HepG2 (cell line): ENCODE measurements around the gene GUCY1A2. TPM values are rescaled to one million over a fixed set of nuclear protein-coding genes. Genes with fewer than 3 reads are reported as not detected.

Source experiments
- ATAC-seq: fragments of 200-7000 bp; cut with Tn5 transposase; 3 replicates; pipeline ENCODE4 v1.9.1; 2020; ENCODE audit warnings: mild to moderate bottlenecking, moderate library complexity
- Bru-seq: library from RNA; stranded (reverse); fragments of 400-500 nt; gene quantifications from one replicate; lab custom pipeline; 2021; lab: Mats Ljungman, UMichigan
- BruChase-seq, 2 experiments: library from RNA; stranded (reverse); fragments of 400-500 nt; gene quantifications; one replicate each; lab custom pipeline; 2021; lab: Mats Ljungman, UMichigan
- BruUV-seq: library from RNA; stranded (reverse); fragments of 400-500 nt; replicated peaks from 2 replicates; lab custom pipeline; 2021; lab: Mats Ljungman, UMichigan
- CTCF ChIA-PET: fragments of 300-600 bp; formaldehyde crosslinking; extraction: SDS; loops from one replicate; lab custom pipeline; 2021; ENCODE audit warnings: low total read pairs, inconsistent platforms, low intra/inter-chr PET ratio; lab: Yijun Ruan, JAX
- POLR2A ChIA-PET: fragments of 350-600 bp; sonication (Branson Sonifier 250); formaldehyde crosslinking; loops from one replicate; lab custom pipeline; 2020; ENCODE audit warnings: antibody characterized with exemption, inconsistent platforms; lab: Yijun Ruan, JAX
- DNase-seq: peaks from one replicate; pipeline ENCODE4 v3.0.0-alpha.2; 2015; ENCODE audit warnings: low spot score
- FAIRE-seq: peaks from 3 replicates; lab custom pipeline; 2011; peaks lifted over from hg19 to GRCh38; lab: Jason Lieb, UNC
- H2AFZ ChIP-seq: one replicate; pipeline ENCODE4 v1.6.1; 2011; ENCODE audit warnings: low read length, inconsistent platforms
- H3K27ac ChIP-seq: fragments of 300-600 bp; 3 replicates; pipeline ENCODE4 v1.8.0; 2011; ENCODE audit warnings: mixed run types, mild to moderate bottlenecking, mixed read lengths, low read length, inconsistent platforms; ENCODE audit not compliant: insufficient read depth; ENCODE audit errors: extremely low read length
- H3K27me3 ChIP-seq, 2 experiments: fragments of 200-600 bp in 1 of 2; 2 replicates in 1 of 2; 3 replicates in 1 of 2; pipeline versions ENCODE4 v1.6.0 to v1.8.0; 2011; ENCODE audit warnings: low read length in 2 of 2, mild to moderate bottlenecking in 2 of 2, moderate library complexity in 2 of 2, inconsistent platforms in 1 of 2; ENCODE audit not compliant: insufficient read depth in 2 of 2, control insufficient read depth in 1 of 2
- H3K36me3 ChIP-seq, 2 experiments: fragments of 200-600 bp in 1 of 2; replicated peaks in 1 of 2; 2 replicates in 1 of 2; 3 replicates in 1 of 2; pipeline versions ENCODE4 v1.5.1 to v1.8.0; 2011; ENCODE audit warnings: low read length in 2 of 2, inconsistent platforms in 1 of 2; ENCODE audit not compliant: insufficient read depth in 2 of 2, control insufficient read depth in 1 of 2
- H3K4me1 ChIP-seq: 2 replicates; pipeline ENCODE4 v1.5.1; 2012; ENCODE audit warnings: low read length, inconsistent platforms; ENCODE audit not compliant: insufficient read depth
- H3K4me2 ChIP-seq: 2 replicates; pipeline ENCODE4 v1.6.0; 2011; ENCODE audit warnings: low read depth, low read length, inconsistent platforms
- H3K4me3 ChIP-seq, 3 experiments: fragments of 200-600 bp in 1 of 3; sonication (generic), shearing (Covaris generic) in 1 of 3; replicated peaks in 1 of 3; 2 replicates each; pipeline ENCODE4 v1.5.1; 2011 to 2016; ENCODE audit warnings: low read length in 3 of 3, inconsistent platforms in 2 of 3, low read depth in 2 of 3, mild to moderate bottlenecking in 2 of 3, control low read depth in 1 of 3, mixed read lengths in 1 of 3; ENCODE audit not compliant: insufficient read depth in 1 of 3
- H3K79me2 ChIP-seq: one replicate; pipeline ENCODE4 v1.6.1; 2011; ENCODE audit warnings: low read length, inconsistent platforms; ENCODE audit not compliant: insufficient read depth
- H3K9ac ChIP-seq: 2 replicates; pipeline ENCODE4 v1.6.0; 2011; ENCODE audit warnings: mild to moderate bottlenecking, low read depth, low read length, inconsistent platforms; ENCODE audit not compliant: insufficient read depth
- H3K9me3 ChIP-seq: 2 replicates; pipeline ENCODE4 v1.5.1; 2012; ENCODE audit warnings: mild to moderate bottlenecking, low read length
- H4K20me1 ChIP-seq: 2 replicates; pipeline ENCODE4 v1.6.0; 2011; ENCODE audit warnings: inconsistent platforms, mild to moderate bottlenecking, low read length, moderate library complexity; ENCODE audit not compliant: insufficient read depth
- ATF1 ChIP-seq: IDR thresholded peaks from 2 replicates; pipeline ENCODE4 v1.6.1; 2016; ENCODE audit warnings: mild to moderate bottlenecking, control low read depth
- KAT7 ChIP-seq: IDR thresholded peaks from 2 replicates; pipeline ENCODE4 v1.6.1; 2018; ENCODE audit warnings: borderline replicate concordance, missing compliant biosample characterization
- SALL1 ChIP-seq: sonication (generic); formaldehyde crosslinking; IDR thresholded peaks from 2 replicates; pipeline ENCODE4 v1.8.0; 2022; ENCODE audit warnings: mild to moderate bottlenecking, missing genetic modification reagents
- ZFY ChIP-seq: sonication (generic); formaldehyde crosslinking; IDR thresholded peaks from 2 replicates; pipeline ENCODE4 v1.4.0; 2020; ENCODE audit warnings: missing genetic modification reagents
- ZNF264 ChIP-seq: sonication (generic); formaldehyde crosslinking; IDR thresholded peaks from 2 replicates; pipeline ENCODE4 v1.4.0; 2020; ENCODE audit warnings: missing genetic modification reagents
- ZSCAN21 ChIP-seq: sonication (generic); formaldehyde crosslinking; IDR thresholded peaks from 2 replicates; pipeline ENCODE4 v1.8.0; 2022; ENCODE audit warnings: mild to moderate bottlenecking, missing genetic modification reagents, moderate library complexity, borderline replicate concordance
- WGBS: methylation state at CpG from one replicate; pipeline ENCODE4 v1.1.6; 2017; ENCODE audit warnings: low lambda C conversion rate; 5-methylcytosine and 5-hydroxymethylcytosine counted together
- in situ Hi-C: cut with HindIII; loops from 2 replicates; pipeline ENCODE4 v1.10.0; 2017; ENCODE audit warnings: low pct_unique_long_range_greater_than_20kb; ENCODE audit not compliant: extremely low pct_ligation_motif_present
- intact Hi-C: fragments of 100-400 bp; cut with micrococcal nuclease; formaldehyde crosslinking; loops from one replicate; pipeline ENCODE4 v1.10.0; 2022; ENCODE audit not compliant: unreplicated experiment
- long read RNA-seq, 2 experiments: library from RNA in 1 of 2; library from polyadenylated mRNA in 1 of 2; stranded (forward) in 1 of 2; unstranded in 1 of 2; transcript quantifications; one replicate each; pipeline ENCODE4 v2.0.0, GENCODE V29; 2019 to 2022
- polyA minus RNA-seq, 3 experiments: library from RNA; depleted of rRNA, polyadenylated mRNA; stranded (reverse); fragments of >200 nt; gene quantifications; 2 replicates each; pipeline ENCODE4 v1.2.3, GENCODE V29; 2011; ENCODE audit warnings: low replicate concordance in 1 of 3
- polyA plus RNA-seq, 8 experiments: library from polyadenylated mRNA; depleted of rRNA in 3 of 8; stranded (reverse) in 7 of 8; unstranded in 1 of 8; fragments of >200 nt; fragmentation: Illumina TruSeq in 4 of 8; extraction: Trizol in 4 of 8; gene quantifications; 2 replicates each; pipeline versions ENCODE4 v1.2.1 to v1.2.3, GENCODE V29; 2011 to 2016; ENCODE audit warnings: low read depth in 4 of 8, missing spikeins in 1 of 8, mixed read lengths in 1 of 8; ENCODE audit not compliant: insufficient read depth in 1 of 8
- total RNA-seq, 5 experiments: library from RNA; depleted of rRNA; stranded (reverse); fragments of >200 nt; fragmentation: Illumina TruSeq; extraction: Trizol; gene quantifications; 2 replicates each; pipeline ENCODE4 v1.2.3, GENCODE V29; 2016; ENCODE audit warnings: low read depth in 1 of 5

The GUCY1A2 gene
- total RNA-seq (2016; rRNA removed; fragmentation: Illumina TruSeq; extraction: Trizol) (0.07 TPM in 1 of 2 replicates, not detected in the other), polyA plus RNA-seq (2011; rRNA removed) (0.01 TPM in 2 replicates), polyA minus RNA-seq (2011; rRNA and poly(A)+ RNA removed; ENCODE audit: low replicate concordance) (not detected in 2 replicates), Bru-seq, nascent RNA (percentile 27 among the genes with signal in this experiment), BruChase-seq, experiment 1, labeled RNA remaining after a 6-hour chase (percentile 23 among the genes with signal in this experiment), BruChase-seq, experiment 2, labeled RNA remaining after a 2-hour chase (percentile 23 among the genes with signal in this experiment)
- total RNA-seq (2016; cell fraction: cytosol; rRNA removed; fragmentation: Illumina TruSeq; extraction: Trizol; ENCODE audit: low read depth), result 0.09 TPM in 1 of 2 replicates, not detected in the other
- 0.04 TPM in 1 of 2 replicates, not detected in the other for total RNA-seq (2016; cell fraction: insoluble cytoplasmic fraction; rRNA removed; fragmentation: Illumina TruSeq; extraction: Trizol)
- total RNA-seq (2016; cell fraction: membrane; rRNA removed; fragmentation: Illumina TruSeq; extraction: Trizol), result 0.03 and 0.06 TPM in 2 replicates
- total RNA-seq (2016; cell fraction: nucleus; rRNA removed; fragmentation: Illumina TruSeq; extraction: Trizol), result 0.03 and 0.09 TPM in 2 replicates
- polyA plus RNA-seq (2011; cell fraction: cytosol; rRNA removed), result under 0.01 TPM in 1 of 2 replicates, not detected in the other
- 0.03 TPM in 1 of 2 replicates, not detected in the other for polyA plus RNA-seq (2011; cell fraction: nucleus; rRNA removed)
- polyA plus RNA-seq (2012), result 0.01 TPM in 1 of 2 replicates, not detected in the other
- not detected in 2 replicates for polyA plus RNA-seq (2016; cell fraction: cytosol; fragmentation: Illumina TruSeq; extraction: Trizol; ENCODE audit: low read depth)
- 0.01 and 0.05 TPM in 2 replicates for polyA plus RNA-seq (2016; cell fraction: insoluble cytoplasmic fraction; fragmentation: Illumina TruSeq; extraction: Trizol; ENCODE audit: low read depth)
- polyA plus RNA-seq (2016; cell fraction: membrane; fragmentation: Illumina TruSeq; extraction: Trizol; ENCODE audit: low read depth), result not detected in 2 replicates
- polyA plus RNA-seq (2016; cell fraction: nucleus; fragmentation: Illumina TruSeq; extraction: Trizol; ENCODE audit: insufficient read depth, low read depth), result 0.03 and 0.07 TPM in 2 replicates
- polyA minus RNA-seq (2011; cell fraction: cytosol; rRNA and poly(A)+ RNA removed), result not detected in 2 replicates
- polyA minus RNA-seq (2011; cell fraction: nucleus; rRNA and poly(A)+ RNA removed), result 0.25 and 0.26 TPM in 2 replicates
- long read RNA-seq, experiment 1, result 0 reads
- long read RNA-seq, experiment 2, result 0 reads

GRCh38 chr11:107018219-107018901, at the start of gene GUCY1A2:
Gene GUCY1A2, minus strand, starts transcription at chr11:107018476. Its CDS starts 421 bp downstream, at chr11:107018055.
- peak; percentile 45 for ATAC-seq
- FAIRE-seq, result no peak
- H3K9me3 ChIP-seq, result no peaks in the 10 kb centered on the region
- peak within 1 kb of the TSS; percentile 80 for H3K4me2 ChIP-seq
- no peak within 1 kb of the TSS for H3K9ac ChIP-seq
- no peak within 1 kb of the TSS for H2AFZ ChIP-seq
- ChIA-PET POLR2A (no interaction called here), CTCF (no interaction called here)
- no peaks in the 10 kb centered on the region; the same call in 1 of the 2 replicates for H4K20me1 ChIP-seq
- TF ChIP-seq ZNF264 (CRISPR knock-in tag) (no peak), SALL1 (CRISPR knock-in tag) (peak; percentile 15; the same call in 1 of the 2 replicates), ZSCAN21 (0 out of 2 replicates have a peak, but pooled peaks have one; percentile 37), KAT7 (CRISPR knock-in tag) (no peak), ZFY (CRISPR knock-in tag) (0 out of 2 replicates have a peak, but pooled peaks have one; percentile 1), ATF1 (CRISPR knock-in tag) (no peak)
- TF ChIP-seq, all 625 proteins: peak for 3
- in situ Hi-C loops, result no loop called here
- DNase-seq, result no peak
- no peak within 1 kb of the TSS for H3K27ac ChIP-seq
- H3K79me2 ChIP-seq, result no peaks in the 10 kb centered on the region
- peaks cover 4 to 22% of the 10 kb centered on the region in 2 experiments; a peak in 4 of 5 replicates for H3K27me3 ChIP-seq
- WGBS, result 2% methylated on average over 18 of the region's 67 CpGs
- intact Hi-C loops, result loop anchor here (5.0 kb wide), 1 partner anchor 711 kb away; no protein-coding TSS in a partner anchor
- BruUV-seq, result no TSS peak
- H3K4me3 ChIP-seq, result peak within 1 kb of the TSS; percentile 54 to 73 (median 60); a peak in 4 of 6 replicates
- peaks cover 13% of the 10 kb centered on the region for H3K4me1 ChIP-seq
- no peaks in the 10 kb centered on the region for H3K36me3 ChIP-seq
